ENCODE data around the gene TAP2.
A peak's percentile ranks its signal among the peaks of the same experiment; 100 is the strongest.
"Not testable (repeated sequence)": the region's sequence is repeated elsewhere in the genome, so short reads cannot be mapped to it uniquely, and the experiment has no call there.

The TAP2 gene

DNA sequence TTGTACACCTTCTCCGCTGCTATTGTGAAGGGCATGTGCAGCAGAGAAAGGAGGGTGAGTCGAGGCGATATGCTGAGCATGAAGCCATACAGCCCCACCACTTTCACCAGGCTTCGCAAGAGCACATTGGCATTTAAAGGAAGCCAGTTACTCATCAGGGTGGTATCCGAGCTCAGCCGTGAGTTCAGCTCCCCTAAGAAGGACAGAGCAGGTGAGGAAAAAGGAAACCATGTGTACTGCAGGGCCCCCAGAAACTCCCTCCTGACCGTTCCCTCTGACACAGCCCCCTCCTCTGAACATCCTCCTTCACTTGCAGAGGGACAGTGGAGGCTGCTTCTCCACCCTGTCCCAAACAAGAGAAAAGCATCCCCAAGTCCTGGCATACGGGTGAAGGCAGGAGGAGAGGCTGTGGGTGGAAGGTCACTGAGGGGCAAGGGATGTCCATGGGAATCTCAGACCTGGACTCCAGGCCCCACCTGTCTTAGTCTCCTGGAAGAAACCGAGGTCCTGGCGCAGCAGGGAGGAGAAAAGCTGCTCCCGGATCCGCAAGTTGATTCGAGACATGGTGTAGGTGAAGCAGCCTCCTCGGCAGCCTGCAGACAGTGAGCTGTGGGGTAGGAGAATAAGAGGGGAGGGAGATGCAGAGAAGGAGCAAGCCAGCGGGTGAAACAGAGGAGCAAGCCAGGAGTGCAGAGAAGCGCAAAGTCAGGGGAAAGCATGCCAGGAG lies 3.2 kb downstream of the TAP2 start:
- no peak for DNase-seq

DNA sequence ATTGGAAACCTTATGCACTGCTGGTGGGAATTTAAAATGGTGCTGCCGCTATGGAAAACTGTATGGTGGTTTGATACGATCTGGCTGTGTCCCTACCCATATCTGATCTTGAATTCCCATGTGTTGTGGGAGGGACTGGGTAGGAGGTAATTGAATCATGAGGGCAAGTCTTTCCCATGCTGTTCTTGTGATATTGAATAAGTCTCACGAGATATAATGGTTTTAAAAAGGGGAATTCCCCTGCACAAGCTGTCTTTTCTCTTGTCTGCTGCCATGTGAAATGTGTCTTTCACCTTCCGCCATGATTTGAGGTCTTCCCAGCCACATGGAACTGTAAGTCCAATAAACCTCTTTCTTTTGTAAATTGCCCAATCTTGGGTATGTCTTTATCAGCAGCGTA lies 4.9 kb downstream of the TAP2 start:
- DNase-seq = no peak

DNA sequence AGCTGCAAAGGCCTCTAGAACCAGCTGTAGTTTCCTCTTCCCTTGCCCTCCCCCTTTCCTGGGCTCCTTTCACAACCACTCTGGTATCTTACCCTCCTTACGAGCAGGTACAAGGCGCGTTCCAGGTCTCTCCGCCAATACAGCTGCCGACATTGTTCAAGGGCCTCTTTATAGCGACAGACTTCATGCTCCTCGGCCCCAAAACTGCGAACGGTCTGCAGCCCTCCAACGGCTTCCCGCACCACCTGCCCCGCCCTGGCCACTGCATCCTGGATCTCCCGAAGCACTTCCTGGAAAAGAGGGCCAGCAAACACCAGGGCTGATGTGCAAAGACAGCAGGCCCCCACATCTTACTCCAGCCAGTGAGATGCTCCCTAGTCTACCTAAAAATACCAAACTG lies 6.0 kb downstream of the TAP2 start:
- DNase-seq = no peak

DNA sequence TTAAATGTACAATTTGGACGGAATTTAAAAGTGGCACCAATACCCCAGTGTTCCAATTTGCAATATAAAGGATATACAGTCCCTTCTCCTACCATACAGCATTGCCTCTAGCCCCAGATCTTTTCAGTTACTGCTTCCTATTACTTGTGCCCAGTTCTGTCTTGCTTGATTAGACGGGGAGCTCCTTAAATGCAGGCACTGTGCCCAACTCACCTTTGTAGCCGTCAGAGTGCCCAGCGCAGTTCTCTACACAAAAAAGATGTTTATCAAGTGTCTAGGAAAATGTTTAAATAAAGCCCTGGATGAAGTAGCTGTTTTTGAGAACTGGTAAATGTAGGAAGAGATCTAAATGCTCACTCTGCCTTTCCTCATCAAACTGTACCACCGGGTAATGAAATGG lies 7.6 kb downstream of the TAP2 start:
- DNase-seq = no peak

DNA sequence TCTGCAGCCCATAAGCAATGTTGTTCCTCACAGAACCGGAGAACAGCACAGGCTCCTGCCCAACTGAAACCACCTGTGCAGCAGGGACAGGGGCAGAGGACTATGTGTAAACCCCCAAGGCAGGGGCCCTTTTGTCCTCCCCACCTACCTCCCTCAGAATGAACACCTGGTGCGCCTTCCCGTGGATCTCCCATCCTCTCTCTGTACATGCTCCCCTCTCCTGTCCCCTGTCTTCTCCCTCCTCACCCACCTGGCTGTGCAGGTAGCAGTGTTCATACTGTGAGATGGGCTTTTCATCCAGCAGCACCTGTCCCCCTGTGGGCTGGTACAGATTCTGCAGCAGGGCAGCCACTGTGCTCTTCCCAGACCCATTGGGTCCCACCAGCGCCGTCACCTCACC lies 8.5 kb downstream of the TAP2 start:
- DNase-seq = no peak

DNA sequence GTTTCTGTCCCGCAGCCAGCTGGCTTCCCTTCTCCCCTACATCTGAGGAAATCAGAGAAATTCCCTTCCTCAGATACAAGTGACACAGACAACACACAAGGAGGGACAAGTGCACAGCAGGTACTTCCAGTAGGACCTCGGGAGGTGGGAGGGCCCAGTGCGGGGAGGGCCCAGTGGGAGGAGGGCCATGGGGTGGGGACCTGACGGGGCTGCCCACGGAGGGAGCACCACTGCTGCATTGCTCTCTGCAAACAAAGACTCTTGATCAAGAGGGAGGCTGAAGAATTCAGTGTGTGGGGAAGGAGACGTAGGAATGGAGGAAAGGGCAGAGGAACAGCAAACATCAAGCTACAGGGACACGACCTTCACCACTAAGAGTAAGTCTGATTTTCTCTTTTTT lies 9.0 kb downstream of the TAP2 start:
- no peak for DNase-seq

DNA sequence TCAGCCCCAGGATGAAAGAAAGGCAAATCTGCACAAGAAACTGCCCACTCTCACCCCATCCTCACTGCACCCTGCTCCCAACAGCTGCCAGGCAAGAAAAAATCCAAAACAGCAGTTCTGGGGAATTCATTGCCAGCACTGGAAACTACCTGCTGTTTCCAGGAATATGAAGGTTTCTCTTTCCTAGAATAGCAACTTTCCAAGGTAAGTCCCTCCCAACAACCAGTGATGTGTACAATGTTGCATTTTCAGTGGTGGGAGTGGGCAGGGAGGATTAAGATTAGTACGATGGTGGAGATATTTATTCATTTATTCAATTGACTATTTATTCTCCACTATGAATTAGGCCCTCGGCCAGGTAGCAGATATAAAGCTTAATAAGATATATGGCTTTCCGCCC lies 11.5 kb downstream of the TAP2 start:
- DNase-seq = no peak

DNA sequence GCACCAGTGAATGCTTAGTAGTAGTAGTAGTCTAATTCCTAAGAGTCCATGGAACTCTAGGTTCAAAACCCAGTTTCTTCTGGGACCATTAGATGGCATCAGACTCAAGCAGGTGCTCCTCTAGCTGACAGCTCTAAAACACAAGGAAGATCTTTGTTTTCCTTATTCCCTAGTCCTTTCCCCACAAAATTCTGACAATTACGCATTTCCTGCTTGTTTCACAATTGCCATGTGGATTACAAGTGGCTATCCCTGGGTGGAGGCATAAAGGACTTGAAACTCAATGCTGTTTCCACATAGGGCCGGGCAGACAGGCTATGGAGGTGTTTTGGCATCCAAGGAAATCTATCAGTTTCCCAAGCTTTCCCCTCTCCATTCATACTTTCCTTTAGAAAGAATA lies 12.6 kb downstream of the TAP2 start:
- DNase-seq = no peak

DNA sequence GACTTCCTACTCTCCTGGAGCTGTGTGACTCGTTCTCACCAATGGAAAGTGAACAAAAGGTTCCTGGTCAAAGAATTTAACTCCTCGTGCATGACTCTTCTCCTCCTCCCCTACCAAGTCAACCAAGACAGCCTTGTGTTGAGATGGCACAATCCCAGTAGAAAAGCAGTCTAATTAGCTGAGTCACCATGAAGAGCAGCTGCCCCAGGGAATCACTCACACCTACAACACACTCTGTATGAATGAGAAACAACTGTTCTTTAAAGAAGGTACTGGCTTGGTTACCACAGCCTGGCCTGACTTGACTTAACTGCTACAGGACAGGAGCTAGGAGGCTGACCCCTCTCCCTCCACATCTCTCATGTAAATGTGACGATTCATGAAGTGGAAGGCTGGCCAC lies 18.8 kb downstream of the TAP2 start:
- no peak for DNase-seq

DNA sequence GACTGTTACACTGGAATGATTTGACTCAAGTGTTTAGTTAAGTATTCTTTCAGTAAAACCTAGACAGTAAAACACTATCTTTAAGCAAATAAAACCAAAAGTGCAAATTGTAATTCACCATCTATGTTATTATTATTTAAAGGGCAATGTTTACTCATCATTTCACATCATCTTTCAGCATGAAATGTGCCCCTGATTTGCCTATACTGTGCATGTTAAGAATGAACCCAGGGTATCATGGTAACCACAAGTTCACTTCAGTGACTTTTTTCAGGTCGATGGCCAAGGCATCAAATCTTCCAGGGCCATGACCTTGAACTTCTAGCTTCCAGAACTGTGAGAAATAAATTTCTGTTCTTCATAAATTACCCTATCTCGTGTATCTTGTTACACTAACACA lies 19.7 kb downstream of the TAP2 start:
- no peak for DNase-seq

DNA sequence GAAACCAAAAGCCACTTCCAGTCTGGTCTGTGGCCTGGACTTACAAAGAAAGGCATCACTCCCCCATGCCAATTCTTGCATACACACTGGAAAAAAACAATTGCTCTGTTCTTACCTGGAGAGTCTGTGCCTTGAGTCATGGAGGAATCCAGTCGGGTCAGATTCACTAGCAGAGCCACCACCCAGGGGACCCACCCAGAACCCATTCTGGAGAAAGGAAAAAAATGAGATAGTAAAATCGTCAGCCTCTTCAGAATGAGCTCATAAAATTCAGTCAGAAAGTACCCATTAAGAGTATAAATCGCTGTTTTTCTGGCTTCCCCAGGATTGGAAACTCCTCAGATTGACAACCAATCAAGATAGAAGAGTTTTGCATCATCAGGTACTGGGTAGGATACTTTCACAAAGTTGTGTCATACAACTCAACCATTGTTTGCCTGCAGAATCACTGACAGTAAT lies 21.8 kb downstream of the TAP2 start, which contains the start of gene HLA-DOB:
Gene HLA-DOB, minus strand, starts transcription at position 257 of the 459 bp plus-strand sequence. Its CDS starts 51 bp downstream, at position 206.
- DNase-seq = peak in 1 of 5 experiments; percentile 59

DNA sequence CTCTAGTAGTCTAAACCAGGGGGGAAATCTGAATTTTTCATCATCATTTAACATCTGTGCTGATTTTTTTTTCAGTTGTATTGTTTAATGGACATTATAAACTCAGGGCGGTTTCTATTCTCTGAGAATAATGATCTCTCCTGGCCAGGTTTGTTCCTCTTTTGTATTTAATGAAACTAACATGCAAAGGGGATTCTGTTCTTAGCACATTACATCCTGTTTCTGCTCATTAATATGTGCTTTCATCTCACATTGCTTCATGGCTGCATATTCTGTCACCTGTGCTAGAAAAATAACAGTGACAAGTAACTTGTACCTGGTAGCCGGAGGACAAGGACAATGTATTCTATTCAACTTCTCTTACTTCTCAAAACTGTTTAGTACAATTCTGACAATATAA lies 22.5 kb downstream of the TAP2 start:
- DNase-seq = no peak

DNA sequence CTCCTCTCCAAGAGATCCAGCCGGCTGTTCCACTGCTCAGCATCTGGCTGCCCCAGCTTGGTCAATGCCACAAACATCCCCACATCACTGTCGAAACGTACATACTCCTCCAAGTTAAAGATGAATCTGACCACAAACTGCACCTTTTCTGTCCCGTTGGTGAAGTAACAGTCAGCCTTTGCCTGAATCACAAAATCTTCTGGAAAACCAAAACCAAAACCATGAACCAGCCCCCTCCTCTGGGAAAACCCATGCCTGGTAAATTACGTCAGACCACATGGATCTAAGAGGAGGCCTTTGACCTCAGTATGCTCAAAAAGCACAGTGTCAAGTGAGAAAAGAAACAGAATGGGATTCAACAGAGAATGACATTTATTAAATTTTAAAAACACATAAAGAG lies 23.4 kb downstream of the TAP2 start:
- no peak for DNase-seq

DNA sequence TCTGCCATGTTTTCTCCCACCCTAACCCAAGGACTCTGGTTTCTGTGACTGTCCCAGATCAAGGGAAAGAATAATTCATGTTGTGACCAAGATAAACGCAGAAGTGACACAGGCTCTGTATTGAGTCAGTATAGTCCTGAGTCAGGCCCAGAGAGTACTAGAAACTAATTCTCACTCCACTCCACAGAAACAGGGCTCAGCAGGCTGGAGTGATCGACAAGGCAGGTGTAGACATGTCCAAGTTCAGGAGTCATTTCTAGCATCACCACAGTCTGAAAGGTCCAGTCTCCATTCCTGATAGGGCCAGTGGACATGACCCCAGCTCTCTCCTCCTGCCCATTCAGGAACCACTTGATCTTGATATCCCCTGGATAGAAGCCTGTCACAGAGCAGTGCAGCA lies 24.4 kb downstream of the TAP2 start:
- no peak for DNase-seq

DNA sequence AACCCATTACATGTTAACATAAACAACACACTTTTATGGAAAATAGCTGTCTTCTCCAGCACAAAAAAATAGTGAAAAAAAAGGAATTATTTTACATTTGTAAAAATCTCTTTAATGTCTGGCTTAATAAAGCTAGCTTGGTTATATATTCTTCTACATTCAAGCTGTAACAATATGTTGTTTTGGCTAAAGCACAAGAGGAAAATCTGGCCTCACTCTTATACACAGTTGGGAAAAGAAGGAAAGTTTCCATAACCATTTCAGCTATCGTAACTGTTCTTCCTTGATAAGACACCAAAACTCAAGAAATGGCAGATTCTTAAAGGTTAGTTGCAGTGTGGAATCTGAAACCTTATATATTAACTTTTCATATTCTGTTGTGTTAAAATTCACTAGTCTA lies 29.4 kb downstream of the TAP2 start:
- DNase-seq = no peak

DNA sequence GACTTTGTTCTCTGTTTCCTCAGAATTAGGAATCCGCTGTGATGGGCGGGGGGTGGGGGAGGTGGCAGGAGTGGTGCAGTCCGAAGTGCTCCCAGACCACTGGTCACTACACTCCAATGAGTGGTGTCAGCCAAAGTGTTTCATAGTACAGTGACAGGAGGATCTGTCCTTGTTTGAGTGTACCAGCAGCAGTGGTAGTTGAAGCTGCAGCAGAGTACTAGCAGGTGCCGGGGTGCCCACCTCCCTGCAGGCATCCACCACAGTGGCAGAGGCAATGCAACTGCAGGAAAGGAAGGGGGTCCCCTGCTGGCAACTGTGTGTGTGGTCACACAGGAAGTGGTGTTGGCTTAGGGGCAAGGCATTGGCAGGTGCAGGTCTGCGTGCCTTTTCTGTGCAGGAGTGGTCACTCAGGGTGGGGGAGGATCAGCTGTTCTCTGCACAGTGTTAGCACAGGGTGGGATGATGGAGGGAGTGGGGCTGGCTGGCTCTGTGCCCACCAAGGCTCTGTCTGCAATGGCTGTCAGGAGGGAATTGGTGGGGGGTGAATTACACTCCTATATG lies 31.4 kb downstream of the TAP2 start:
- DNase-seq = peak in 1 of 5 experiments; percentile 17

DNA sequence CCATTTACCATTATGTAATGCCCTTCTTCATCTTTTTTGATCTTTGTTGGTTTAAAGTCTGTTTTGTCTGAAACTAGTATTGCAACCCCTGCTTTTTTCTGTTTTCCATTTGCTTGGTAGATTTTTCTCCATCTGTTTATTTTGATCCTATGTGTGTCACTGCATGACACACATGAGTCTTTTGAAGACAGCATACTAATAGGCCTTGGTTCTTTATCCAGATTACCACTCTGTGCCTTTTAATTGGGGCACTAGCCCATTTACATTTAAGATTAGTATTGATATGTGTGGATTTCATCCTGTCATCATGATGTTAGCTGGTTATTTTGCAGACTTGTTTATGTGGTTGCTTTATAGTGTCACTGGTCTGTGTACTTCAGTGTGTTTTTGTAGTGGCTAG lies 33.1 kb downstream of the TAP2 start:
- DNase-seq = not testable (repeated sequence)

DNA sequence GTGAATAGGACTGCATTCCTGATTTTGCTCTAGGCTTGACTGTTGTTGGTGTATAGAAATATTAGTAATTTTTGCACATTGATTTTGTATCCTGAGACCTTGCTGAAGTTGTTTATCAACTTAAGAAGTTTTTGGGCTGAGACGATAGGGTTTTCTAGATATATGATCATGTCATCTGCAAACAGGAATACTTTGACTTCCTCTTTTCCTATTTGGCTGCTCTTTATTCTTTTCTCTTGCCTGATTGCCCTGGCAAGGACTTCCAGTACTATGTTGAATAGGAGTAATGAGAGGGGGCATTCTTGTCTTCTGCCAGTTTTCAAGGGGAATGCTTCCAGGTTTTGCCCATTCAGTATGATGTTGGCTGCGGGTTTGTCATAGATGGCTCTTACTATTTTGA lies 35.1 kb downstream of the TAP2 start:
- no peak for DNase-seq

DNA sequence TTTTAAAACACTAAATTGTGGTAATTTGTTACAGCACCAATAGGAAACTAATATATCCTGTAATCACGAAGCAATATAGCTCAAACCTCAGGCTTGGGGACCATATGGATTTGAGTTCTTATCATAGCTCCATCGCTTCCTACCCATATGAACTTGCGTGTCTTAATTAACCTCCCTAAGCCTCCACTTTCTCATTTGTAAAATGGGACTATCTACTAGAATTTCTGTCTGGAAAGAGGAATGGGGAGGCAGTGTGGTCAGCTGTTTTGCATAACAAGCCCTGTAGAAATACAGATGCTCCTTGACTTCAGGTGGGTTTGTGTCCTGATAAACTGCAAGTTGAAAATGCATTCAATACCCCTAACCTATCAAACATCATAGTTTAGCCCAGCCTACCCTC lies 38.8 kb downstream of the TAP2 start:
- DNase-seq = no peak

DNA sequence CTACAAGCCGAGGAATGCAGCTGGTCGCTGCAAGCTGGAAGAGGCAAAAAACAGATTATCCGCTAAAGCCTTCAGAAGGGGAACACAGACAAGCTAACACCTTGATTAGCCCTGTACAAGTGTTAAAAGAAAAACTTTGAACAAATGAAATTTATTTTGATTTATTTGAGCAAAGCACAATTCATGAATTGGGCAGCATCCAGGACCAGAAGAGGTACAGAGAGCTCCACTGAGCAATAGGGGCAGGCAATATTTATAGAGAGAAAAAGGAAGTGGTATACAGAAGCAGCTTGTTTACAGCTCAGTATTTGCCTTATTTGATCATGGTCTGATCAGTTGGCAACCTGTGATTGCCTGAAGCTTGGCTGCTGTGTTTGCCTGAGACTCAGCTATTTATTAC lies 39.4 kb downstream of the TAP2 start:
- peak in 1 of 5 experiments; percentile 33 for DNase-seq

DNA sequence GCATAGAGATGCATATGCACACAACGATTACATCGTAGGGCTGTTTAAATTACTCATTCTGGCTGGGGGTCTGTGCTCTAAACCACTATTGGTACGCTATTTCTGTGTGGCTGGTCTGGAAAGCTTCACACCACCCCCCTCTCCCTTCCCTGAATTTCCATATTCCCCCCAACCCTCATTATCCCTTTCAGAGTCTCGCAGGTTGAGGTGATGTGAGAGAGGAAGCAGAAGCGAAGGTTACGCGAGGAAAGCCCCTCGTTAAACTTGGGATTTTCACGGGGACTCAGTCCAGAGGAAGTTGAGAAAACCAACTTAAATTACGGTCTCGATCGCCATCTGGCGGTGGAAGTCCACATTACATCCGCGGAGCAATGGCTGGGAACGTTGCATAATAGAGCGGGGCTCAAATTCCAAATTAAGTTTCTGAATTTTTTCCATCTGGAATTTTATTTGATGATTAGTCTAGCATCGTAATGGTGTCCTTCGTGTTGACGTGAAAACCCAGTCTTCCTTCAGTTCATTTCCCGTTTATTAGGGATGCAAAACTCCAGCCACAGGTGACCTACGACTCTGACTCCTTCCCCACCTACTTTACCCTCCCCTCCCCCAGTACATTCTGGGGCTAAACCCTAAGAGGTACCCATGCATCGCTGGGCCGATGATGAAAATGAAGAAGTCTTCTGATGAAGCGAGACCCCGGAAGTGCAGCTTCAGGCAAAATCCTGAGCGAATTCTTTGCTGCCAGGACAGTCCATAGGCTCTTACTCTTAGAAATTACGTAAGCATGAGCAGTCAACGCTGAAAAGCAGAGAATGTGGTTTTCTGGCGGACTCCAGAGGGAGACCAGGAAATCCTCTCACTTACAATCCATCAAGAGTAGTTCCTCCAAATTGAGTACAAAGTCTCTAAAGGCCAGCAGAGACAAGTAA lies 41.4 kb downstream of the TAP2 start:
- peak; percentile 46 to 71 (median 66) for DNase-seq

DNA sequence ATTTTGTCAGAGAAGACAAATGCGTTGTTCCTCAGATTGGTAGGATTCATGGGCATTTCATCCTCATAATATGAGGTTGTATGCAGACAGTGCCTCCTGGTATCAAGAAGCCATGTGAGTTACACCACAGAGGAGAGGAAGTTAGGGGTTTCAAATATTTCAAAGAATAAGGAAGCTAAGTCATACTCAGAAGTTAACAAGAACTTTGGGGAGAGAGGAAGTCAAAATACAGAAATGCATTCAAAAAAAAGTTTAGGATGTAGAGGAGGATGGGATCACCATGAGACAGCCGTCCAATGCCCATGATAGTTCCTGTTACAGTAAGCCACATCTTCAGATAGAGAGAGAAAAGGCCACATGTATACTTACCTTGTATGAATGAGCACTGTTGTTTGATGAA lies 44.0 kb downstream of the TAP2 start:
- DNase-seq = no peak

DNA sequence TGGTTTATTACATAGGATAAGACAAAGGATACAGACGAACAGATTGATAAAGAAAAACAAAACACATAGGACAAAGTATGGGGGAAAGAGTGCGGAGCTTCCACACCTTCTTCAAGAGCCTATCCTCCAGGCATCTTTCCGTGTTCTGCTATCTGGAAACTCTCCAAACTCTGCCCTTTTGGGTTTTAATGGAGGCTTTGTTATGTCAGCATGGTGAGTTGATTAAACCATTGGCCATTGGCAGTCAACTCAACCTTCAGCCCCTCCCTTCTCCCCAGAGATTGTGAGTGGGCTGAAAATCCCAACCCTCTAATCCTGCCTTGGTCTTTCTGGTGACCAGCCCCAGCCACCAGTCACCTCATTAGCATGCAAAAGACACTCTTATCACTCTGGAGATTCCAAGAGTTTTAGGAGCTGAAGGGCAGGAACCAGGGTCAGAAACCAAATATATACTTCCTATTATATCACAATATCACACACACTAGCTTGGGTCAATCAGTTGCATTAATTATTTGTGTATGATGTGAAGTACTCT lies 45.6 kb downstream of the TAP2 start:
- DNase-seq = no peak
